HepG2 (cell line): ENCODE measurements around the gene NSMCE4A. TPM values are rescaled to one million over a fixed set of nuclear protein-coding genes. Genes with fewer than 3 reads are reported as not detected.

Experiments
- ARNT2 ChIP-seq: sonication (generic); formaldehyde crosslinking; IDR thresholded peaks from 2 replicates; pipeline ENCODE4 v1.8.0; 2022; ENCODE audit warnings: mild to moderate bottlenecking, low read depth, missing genetic modification reagents, moderate library complexity
- ARNTL ChIP-seq: sonication (generic); formaldehyde crosslinking; IDR thresholded peaks from 2 replicates; pipeline ENCODE4 v1.4.0; 2020; ENCODE audit warnings: mild to moderate bottlenecking, missing genetic modification reagents
- CBFB ChIP-seq: sonication (generic); formaldehyde crosslinking; IDR thresholded peaks from 2 replicates; pipeline ENCODE4 v1.4.0; 2020; ENCODE audit warnings: missing genetic modification reagents
- DMTF1 ChIP-seq: sonication (generic); formaldehyde crosslinking; IDR thresholded peaks from 2 replicates; pipeline ENCODE4 v1.4.0; 2020; ENCODE audit warnings: mild to moderate bottlenecking, missing genetic modification reagents
- FLYWCH1 ChIP-seq: sonication (generic); formaldehyde crosslinking; IDR thresholded peaks from 2 replicates; pipeline ENCODE4 v1.8.1; 2023; ENCODE audit warnings: mild to moderate bottlenecking, missing genetic modification reagents
- HMGXB4 ChIP-seq, 2 experiments: sonication (generic) in 1 of 2; formaldehyde crosslinking in 1 of 2; IDR thresholded peaks; 2 replicates each; pipeline versions ENCODE4 v1.4.0 to v1.6.1; 2018 to 2020; ENCODE audit warnings: missing genetic modification reagents in 2 of 2, borderline replicate concordance in 1 of 2, low read depth in 1 of 2, mild to moderate bottlenecking in 1 of 2, missing biosample characterization in 1 of 2
- HOXA3 ChIP-seq: sonication (generic); formaldehyde crosslinking; IDR thresholded peaks from 2 replicates; pipeline ENCODE4 v1.5.0; 2020; ENCODE audit warnings: missing genetic modification reagents
- MXI1 ChIP-seq: IDR thresholded peaks from 3 replicates; pipeline ENCODE4 v1.6.1; 2012; ENCODE audit warnings: low read depth, low read length, inconsistent platforms, borderline replicate concordance
- RAD21 ChIP-seq: fragments of 450-650 bp; formaldehyde crosslinking; IDR thresholded peaks from 2 replicates; pipeline ENCODE4 v1.5.0; 2020; ENCODE audit warnings: mild to moderate bottlenecking
- SSRP1 ChIP-seq: IDR thresholded peaks from 2 replicates; pipeline ENCODE4 v1.6.1; 2016; ENCODE audit warnings: control low read depth
- ZBTB25 ChIP-seq: IDR thresholded peaks from 2 replicates; pipeline ENCODE4 v1.6.1; 2018; ENCODE audit warnings: missing genetic modification reagents
- ZNF232 ChIP-seq: sonication (generic); formaldehyde crosslinking; IDR thresholded peaks from 2 replicates; pipeline ENCODE4 v1.4.0; 2020; ENCODE audit warnings: missing genetic modification reagents, borderline replicate concordance
- ZNF275 ChIP-seq: sonication (generic); formaldehyde crosslinking; IDR thresholded peaks from 2 replicates; pipeline ENCODE4 v1.8.0; 2022; ENCODE audit warnings: missing genetic modification reagents, mild to moderate bottlenecking, inconsistent platforms, borderline replicate concordance
- ZNF333 ChIP-seq: sonication (generic); formaldehyde crosslinking; IDR thresholded peaks from 2 replicates; pipeline ENCODE4 v1.4.0; 2020; ENCODE audit warnings: mild to moderate bottlenecking, missing genetic modification reagents, borderline replicate concordance
- ZNF691 ChIP-seq: sonication (generic); formaldehyde crosslinking; IDR thresholded peaks from 2 replicates; pipeline ENCODE4 v1.4.0; 2020; ENCODE audit warnings: missing genetic modification reagents, low read depth, mild to moderate bottlenecking, borderline replicate concordance
- ZSCAN5A ChIP-seq: sonication (generic); formaldehyde crosslinking; IDR thresholded peaks from 2 replicates; pipeline ENCODE4 v1.8.0; 2022; ENCODE audit warnings: mild to moderate bottlenecking, missing genetic modification reagents, borderline replicate concordance
- polyA plus RNA-seq, 8 experiments: library from polyadenylated mRNA; depleted of rRNA in 3 of 8; stranded (reverse) in 7 of 8; unstranded in 1 of 8; fragments of >200 nt; fragmentation: Illumina TruSeq in 4 of 8; extraction: Trizol in 4 of 8; gene quantifications; 2 replicates each; pipeline versions ENCODE4 v1.2.1 to v1.2.3, GENCODE V29; 2011 to 2016; ENCODE audit warnings: low read depth in 4 of 8, missing spikeins in 1 of 8, mixed read lengths in 1 of 8; ENCODE audit not compliant: insufficient read depth in 1 of 8
- total RNA-seq, 5 experiments: library from RNA; depleted of rRNA; stranded (reverse); fragments of >200 nt; fragmentation: Illumina TruSeq; extraction: Trizol; gene quantifications; 2 replicates each; pipeline ENCODE4 v1.2.3, GENCODE V29; 2016; ENCODE audit warnings: low read depth in 1 of 5
- TF ChIP-seq, protein P1 (sequence below): sonication (generic); formaldehyde crosslinking; IDR thresholded peaks from 2 replicates; pipeline ENCODE4 v1.4.0; 2020; ENCODE audit warnings: missing genetic modification reagents

NSMCE4A gene
- total and polyA plus RNA-seq, 2 of the 13 experiments (the other 11 are each of a cell fraction or from before 2014, with no cell fraction given) = 61.1 to 91.6 TPM

DNA sequence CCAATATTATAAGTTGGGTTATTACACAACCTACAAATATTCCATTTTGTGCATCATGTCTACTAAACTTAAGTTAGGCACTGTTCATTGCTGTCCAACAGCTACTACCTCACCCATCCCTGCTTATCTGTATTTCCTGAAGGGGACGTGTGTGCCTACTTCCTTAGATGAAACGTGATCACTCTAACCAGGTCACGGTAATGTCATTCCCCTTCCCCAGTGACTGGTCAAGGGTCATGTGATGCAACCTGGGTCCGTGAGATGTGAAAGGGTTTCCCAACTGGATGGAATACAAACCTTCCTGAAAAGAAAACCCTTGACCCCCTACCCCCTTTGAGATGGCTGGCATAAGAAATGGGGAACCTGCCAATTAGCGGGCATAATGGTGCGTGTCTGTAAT lies 1.6 kb upstream of the NSMCE4A start (continued):
- TF ChIP-seq DMTF1 (no peak), ZBTB25 (CRISPR knock-in tag) (no peak), HMGXB4 (CRISPR knock-in tag; IDR thresholded peaks at IDR 0.05; ENCODE audit: borderline replicate concordance in 1 of 2, low read depth in 1 of 2) (no peak), ZSCAN5A (CRISPR knock-in tag) (no peak), MXI1 (no peak), CBFB (no peak), FLYWCH1 (CRISPR knock-in tag) (no peak), RAD21 (no peak), ARNTL (0 out of 2 replicates have a peak, but pooled peaks have one; percentile 30), SSRP1 (CRISPR knock-in tag) (no peak), ARNT2 (no peak), ZNF275 (CRISPR knock-in tag) (no peak), ZNF232 (CRISPR knock-in tag) (no peak), ZNF691 (no peak), HOXA3 (peak; percentile 59), ZNF333 (CRISPR knock-in tag) (no peak)
- TF ChIP-seq, protein P1, sequence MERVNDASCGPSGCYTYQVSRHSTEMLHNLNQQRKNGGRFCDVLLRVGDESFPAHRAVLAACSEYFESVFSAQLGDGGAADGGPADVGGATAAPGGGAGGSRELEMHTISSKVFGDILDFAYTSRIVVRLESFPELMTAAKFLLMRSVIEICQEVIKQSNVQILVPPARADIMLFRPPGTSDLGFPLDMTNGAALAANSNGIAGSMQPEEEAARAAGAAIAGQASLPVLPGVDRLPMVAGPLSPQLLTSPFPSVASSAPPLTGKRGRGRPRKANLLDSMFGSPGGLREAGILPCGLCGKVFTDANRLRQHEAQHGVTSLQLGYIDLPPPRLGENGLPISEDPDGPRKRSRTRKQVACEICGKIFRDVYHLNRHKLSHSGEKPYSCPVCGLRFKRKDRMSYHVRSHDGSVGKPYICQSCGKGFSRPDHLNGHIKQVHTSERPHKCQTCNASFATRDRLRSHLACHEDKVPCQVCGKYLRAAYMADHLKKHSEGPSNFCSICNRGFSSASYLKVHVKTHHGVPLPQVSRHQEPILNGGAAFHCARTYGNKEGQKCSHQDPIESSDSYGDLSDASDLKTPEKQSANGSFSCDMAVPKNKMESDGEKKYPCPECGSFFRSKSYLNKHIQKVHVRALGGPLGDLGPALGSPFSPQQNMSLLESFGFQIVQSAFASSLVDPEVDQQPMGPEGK (CRISPR knock-in tag) = 0 out of 2 replicates have a peak, but pooled peaks have one; percentile 21
